Adrenal gland (tissue), 5 donors: ENCODE results near the gene LIMK2.
"Not testable (repeated sequence)": the region's sequence is repeated elsewhere in the genome, so short reads cannot be mapped to it uniquely, and the experiment has no call there.

Experiments
- CTCF ChIP-seq, 6 experiments: fragments of 450-650 bp in 4 of 6; fragments of 200-600 bp in 2 of 6; sonication (generic) in 1 of 6; IDR thresholded peaks; 1 replicate in 5 of 6; 2 replicates in 1 of 6; pipeline versions ENCODE4 v1.5.1 to v1.8.0; 2016 to 2021; ENCODE audit warnings: antibody characterized with exemption in 6 of 6, mild to moderate bottlenecking in 2 of 6, moderate library complexity in 1 of 6
- POLR2A ChIP-seq, 2 donors: fragments of 450-650 bp; IDR thresholded peaks; one replicate each; pipeline ENCODE4 v1.6.1; 2017; ENCODE audit warnings: antibody characterized with exemption in 2 of 2, mild to moderate bottlenecking in 2 of 2, moderate library complexity in 1 of 2
- donor health status: DM: no; HTN: no; CAD: no.

DNA sequence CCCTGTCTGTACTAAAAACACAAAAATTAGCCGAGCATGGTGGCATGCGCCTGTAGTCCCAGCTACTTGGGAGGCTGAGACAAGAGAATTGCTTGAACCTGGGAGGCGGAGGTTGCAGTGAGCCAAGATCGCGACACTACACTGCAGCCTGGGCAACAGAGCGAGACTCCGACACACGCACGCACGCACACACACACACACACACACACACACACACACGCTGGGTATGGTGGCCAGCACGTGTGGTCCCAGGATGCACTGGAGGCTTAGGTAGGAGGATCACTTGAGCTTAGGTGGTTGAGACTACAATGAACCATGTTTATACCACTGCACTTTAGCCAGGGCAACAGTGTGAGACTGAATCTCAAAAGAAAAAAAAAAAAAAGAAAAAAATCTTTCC is 33.9 kb downstream of the LIMK2 start:
- not testable (repeated sequence) for TF ChIP-seq CTCF, POLR2A (IDR thresholded peaks at IDR 0.05)
